Measurements from ENCODE around the gene HSDL1. TPM values are rescaled to one million over a fixed set of nuclear protein-coding genes. Genes with fewer than 3 reads are reported as not detected.

Gene HSDL1
- polyA plus RNA-seq, 2 of the 4 experiments (the other 2 are of a cell fraction), result 17.9 to 24.9 TPM

GRCh38 chr16:84175350-84176081 is 30.5 kb upstream of the HSDL1 start (continued):
- TF ChIP-seq HMGXB4 (CRISPR knock-in tag; IDR thresholded peaks at IDR 0.05; ENCODE audit: borderline replicate concordance), result no peak
- no peak for TF ChIP-seq JUN (IDR thresholded peaks at IDR 0.05)
- no peak for TF ChIP-seq BCL3 (IDR thresholded peaks at IDR 0.05)
- peak; percentile 53 to 59 for TF ChIP-seq RAD21 (conservative IDR thresholded peaks at IDR 0.05 in 1 of 2, IDR thresholded peaks at IDR 0.05 in 1 of 2)
- TF ChIP-seq TP53 (CRISPR knock-in tag; IDR thresholded peaks at IDR 0.05), result no peak
- TF ChIP-seq EP300 (IDR thresholded peaks at IDR 0.05), result no peak
- 0 out of 3 replicates have a peak, but pooled peaks have one; percentile 8 for TF ChIP-seq SMC3 (IDR thresholded peaks at IDR 0.05)

- CTCF ChIA-PET, result interaction anchor here (0.6 to 8.4 kb wide), 15 partner anchors 8 to 310 kb away, joined by 3 to 63 read pairs (median 6); partner anchors contain the start of genes MBTPS1 and TAF1C
- peaks cover 29% of the 10 kb centered on the region for H3K4me1 ChIP-seq
- no peak for ATAC-seq
- H3K4me2 ChIP-seq, result no peak overlapping the region
- POLR2A ChIA-PET, result no interaction called here
- H3K4me3 ChIP-seq, result no peak overlapping the region
- no peak for FAIRE-seq
- TF ChIP-seq SREBF2 (IDR thresholded peaks at IDR 0.05), result no peak
- no peak for TF ChIP-seq RCOR1 (IDR thresholded peaks at IDR 0.05; ENCODE audit: low read depth, low read length)
- 78% methylated on average over 11 of the region's 11 CpGs for WGBS (ENCODE audit: missing lambda C conversion rate)
- DNase-seq (ENCODE audit: low read depth in 1 of 2, low spot score in 1 of 2), result no peak
- H3K27ac ChIP-seq, result no peak overlapping the region
- H3K9me3 ChIP-seq, result no peaks in the 10 kb centered on the region
These were observed 29.4 kb upstream of the HSDL1 start for GRCh38 chr16:84174396-84174795.

- H3K4me1 ChIP-seq, result no peaks in the 10 kb centered on the region
- no peak overlapping the region for H3K4me2 ChIP-seq
- no peak overlapping the region for H3K4me3 ChIP-seq
- ChIA-PET CTCF (interaction anchor here (0.9 to 8.4 kb wide), 5 partner anchors 14 to 104 kb away, joined by 3 to 57 read pairs (median 5); partner anchors contain the start of gene TAF1C), POLR2A (no interaction called here)
- 0 out of 5 replicates have a peak, but pooled peaks of 1 of the 2 experiments have one; percentile 19 for TF ChIP-seq RAD21 (conservative IDR thresholded peaks at IDR 0.05 in 1 of 2, IDR thresholded peaks at IDR 0.05 in 1 of 2)
- TF ChIP-seq EHMT2 (IDR thresholded peaks at IDR 0.05; ENCODE audit: low read depth), result no peak
- H3K9me3 ChIP-seq, result no peaks in the 10 kb centered on the region
- peak; percentile 54 to 56; a peak in 4 of 6 replicates for ATAC-seq
- FAIRE-seq, result no peak
- no peak overlapping the region for H3K27ac ChIP-seq
- WGBS (ENCODE audit: missing lambda C conversion rate), result 63% methylated on average over 11 of the region's 11 CpGs
- DNase-seq (ENCODE audit: low read depth in 1 of 2, low spot score in 1 of 2), result no peak
These were observed 24.9 kb upstream of the HSDL1 start for GRCh38 chr16:84169765-84170310.

- H3K9me3 ChIP-seq, result no peaks in the 10 kb centered on the region
- no peak for DNase-seq (ENCODE audit: low read depth in 1 of 2, low spot score in 1 of 2)
- POLR2A ChIA-PET, result no interaction called here
- no peak for ATAC-seq
- no peaks in the 10 kb centered on the region for H3K4me1 ChIP-seq
- CTCF ChIA-PET, result interaction anchor here (0.7 to 4.2 kb wide), 7 partner anchors 9 to 82 kb away, joined by 3 to 14 read pairs (median 5); partner anchors contain the start of gene TAF1C
- no peak for FAIRE-seq
- H3K4me2 ChIP-seq, result no peak overlapping the region
- 63% methylated on average over 13 of the region's 13 CpGs for WGBS (ENCODE audit: missing lambda C conversion rate)
- H3K27ac ChIP-seq, result no peak overlapping the region
- H3K4me3 ChIP-seq, result no peak overlapping the region
- no peak for TF ChIP-seq KDM1A (IDR thresholded peaks at IDR 0.05; ENCODE audit: low read depth)
- no peak for TF ChIP-seq ZC3H11A (IDR thresholded peaks at IDR 0.05)
- no peak for TF ChIP-seq FOSB (CRISPR knock-in tag; IDR thresholded peaks at IDR 0.05)
- TF ChIP-seq TP53 (CRISPR knock-in tag; IDR thresholded peaks at IDR 0.05), result no peak
- TF ChIP-seq CHD4 (IDR thresholded peaks at IDR 0.05; ENCODE audit: borderline replicate concordance), result no peak
- TF ChIP-seq FOXS1 (CRISPR knock-in tag; IDR thresholded peaks at IDR 0.05), result no peak
- TF ChIP-seq JUN (IDR thresholded peaks at IDR 0.05), result no peak
- no peak for TF ChIP-seq HES2 (IDR thresholded peaks at IDR 0.05)
- TF ChIP-seq EHMT2 (IDR thresholded peaks at IDR 0.05; ENCODE audit: low read depth), result no peak
- TF ChIP-seq BCL3 (IDR thresholded peaks at IDR 0.05), result no peak
- no peak for TF ChIP-seq PHF8 (IDR thresholded peaks at IDR 0.05; ENCODE audit: borderline replicate concordance, low read depth)
- TF ChIP-seq RARB (CRISPR knock-in tag; IDR thresholded peaks at IDR 0.05), result no peak
- TF ChIP-seq POLR2AphosphoS2 (conservative IDR thresholded peaks at IDR 0.05; ENCODE audit: low read length), result no peak
- no peak for TF ChIP-seq RNF2 (IDR thresholded peaks at IDR 0.05; ENCODE audit: borderline replicate concordance, low read depth)
These were observed 22.1 kb upstream of the HSDL1 start for GRCh38 chr16:84166796-84167695.
